Measurements from ENCODE around the gene WDR86.

WDR86 gene

GRCh38 chr7:151342102-151342646, 67.7 kb downstream of the WDR86 start:
- no peak; the same call in 1 of the 2 replicates for TF ChIP-seq CTCF (IDR thresholded peaks at IDR 0.05; ENCODE audit: low read length)
- no peak for TF ChIP-seq EZH2 (optimal IDR thresholded peaks at IDR 0.05; ENCODE audit: low read depth, low read length)
- TF ChIP-seq EZH2phosphoT487 (IDR thresholded peaks at IDR 0.05; ENCODE audit: low read length): no peak
- Histone ChIP-seq H2AFZ (ENCODE audit: low read length) (peak overlapping the region; percentile 54; the same call in 1 of the 2 replicates), H3K79me2 (ENCODE audit: low read length) (peaks cover 4% of the 10 kb centered on the region), H3K4me1 (ENCODE audit: low read length) (peaks cover 19% of the 10 kb centered on the region), H3K4me3 (ENCODE audit: low read length) (peak overlapping the region; percentile 68), H4K20me1 (ENCODE audit: insufficient read depth, low read length) (no peaks in the 10 kb centered on the region), H3F3A (ENCODE audit: insufficient read depth, low read length) (peaks cover 34% of the 10 kb centered on the region), H3K4me2 (ENCODE audit: low read depth, low read length) (peak overlapping the region; percentile 67), H3K36me3 (replicated peaks; ENCODE audit: insufficient read depth, low read length) (0 out of 2 replicates have a peak, but pooled peaks cover 4% of the 10 kb centered on the region), H3K9me2 (replicated peaks; ENCODE audit: insufficient read depth, low read length) (no peaks in the 10 kb centered on the region), H3K9me3 (replicated peaks; ENCODE audit: insufficient read depth, low read length) (no peaks in the 10 kb centered on the region), H3K27me3 (replicated peaks; ENCODE audit: insufficient read depth, low read length) (no peaks in the 10 kb centered on the region), H3K9ac (ENCODE audit: low read length) (peak overlapping the region; percentile 57), H3K27ac (ENCODE audit: low read length) (peak overlapping the region; percentile 24; the same call in 1 of the 2 replicates)
- peak; percentile 77 for DNase-seq

- DNase-seq: peak; percentile 94
- Histone ChIP-seq H3K27me3 (replicated peaks; ENCODE audit: insufficient read depth, low read length) (no peaks in the 10 kb centered on the region), H4K20me1 (ENCODE audit: insufficient read depth, low read length) (no peaks in the 10 kb centered on the region), H3K4me1 (ENCODE audit: low read length) (peaks cover 19% of the 10 kb centered on the region), H3K79me2 (ENCODE audit: low read length) (peaks cover 4% of the 10 kb centered on the region), H3K36me3 (replicated peaks; ENCODE audit: insufficient read depth, low read length) (0 out of 2 replicates have a peak, but pooled peaks cover 4% of the 10 kb centered on the region), H3F3A (ENCODE audit: insufficient read depth, low read length) (peaks cover 34% of the 10 kb centered on the region), H3K9me3 (replicated peaks; ENCODE audit: insufficient read depth, low read length) (no peaks in the 10 kb centered on the region), H3K9me2 (replicated peaks; ENCODE audit: insufficient read depth, low read length) (no peaks in the 10 kb centered on the region), H3K27ac (ENCODE audit: low read length) (peak within 1 kb of the TSS; percentile 24; the same call in 1 of the 2 replicates), H3K4me3 (ENCODE audit: low read length) (peak within 1 kb of the TSS; percentile 68), H3K9ac (ENCODE audit: low read length) (peak within 1 kb of the TSS; percentile 57), H3K4me2 (ENCODE audit: low read depth, low read length) (peak within 1 kb of the TSS; percentile 67), H2AFZ (ENCODE audit: low read length) (peak within 1 kb of the TSS; percentile 54; the same call in 1 of the 2 replicates)
- TF ChIP-seq EZH2phosphoT487 (IDR thresholded peaks at IDR 0.05; ENCODE audit: low read length) (no peak), CTCF (IDR thresholded peaks at IDR 0.05; ENCODE audit: low read length) (no peak)
Measured at GRCh38 chr7:151341357-151342101, 68.3 kb downstream of the WDR86 start, which contains the start of gene NUB1. TSS of gene NUB1 (plus strand) at chr7:151341812. CDS start at chr7:151345350, 3,538 bp downstream.

- Histone ChIP-seq H3K9ac (ENCODE audit: low read length) (no peak overlapping the region), H3K79me2 (ENCODE audit: low read length) (peaks cover 4% of the 10 kb centered on the region), H3K4me2 (ENCODE audit: low read depth, low read length) (peak overlapping the region; percentile 67), H4K20me1 (ENCODE audit: insufficient read depth, low read length) (no peaks in the 10 kb centered on the region), H3K27ac (ENCODE audit: low read length) (no peak overlapping the region), H2AFZ (ENCODE audit: low read length) (peak overlapping the region; percentile 29; the same call in 1 of the 2 replicates), H3F3A (ENCODE audit: insufficient read depth, low read length) (peaks cover 34% of the 10 kb centered on the region), H3K27me3 (replicated peaks; ENCODE audit: insufficient read depth, low read length) (no peaks in the 10 kb centered on the region), H3K9me2 (replicated peaks; ENCODE audit: insufficient read depth, low read length) (no peaks in the 10 kb centered on the region), H3K9me3 (replicated peaks; ENCODE audit: insufficient read depth, low read length) (no peaks in the 10 kb centered on the region), H3K4me3 (ENCODE audit: low read length) (peak overlapping the region; percentile 68), H3K36me3 (replicated peaks; ENCODE audit: insufficient read depth, low read length) (0 out of 2 replicates have a peak, but pooled peaks cover 2% of the 10 kb centered on the region), H3K4me1 (ENCODE audit: low read length) (peaks cover 19% of the 10 kb centered on the region)
- DNase-seq: no peak
- TF ChIP-seq CTCF (IDR thresholded peaks at IDR 0.05; ENCODE audit: low read length): no peak
- no peak for TF ChIP-seq EZH2phosphoT487 (IDR thresholded peaks at IDR 0.05; ENCODE audit: low read length)
- TF ChIP-seq EZH2 (optimal IDR thresholded peaks at IDR 0.05; ENCODE audit: low read depth, low read length): no peak
Measured at GRCh38 chr7:151340794-151341356, 69.0 kb downstream of the WDR86 start.

All from MM.1S (cell line).